WTC11 (cell line): ENCODE measurements around the gene FBXO15. TPM values are rescaled to one million over a fixed set of nuclear protein-coding genes. Genes with fewer than 3 reads are reported as not detected.

ENCODE experiments used
- ATAC-seq: fragments of 200-7000 bp; cut with Tn5 transposase; 2 replicates; pipeline ENCODE4 v1.10.0; 2021; ENCODE audit warnings: mild to moderate bottlenecking, moderate library complexity
- CTCF ChIA-PET: fragments of 300-600 bp; sonication (Branson Sonifier 250); formaldehyde crosslinking; loops from one replicate; lab custom pipeline; 2021; ENCODE audit warnings: antibody characterized with exemption; lab: Charles Lee
- POLR2A ChIA-PET: fragments of 350-600 bp; sonication (Branson Sonifier 250); formaldehyde crosslinking; loops from one replicate; lab custom pipeline; 2021; ENCODE audit warnings: antibody characterized with exemption; lab: Charles Lee
- DNase-seq: peaks from one replicate; pipeline ENCODE4 v3.0.0; 2021; ENCODE audit warnings: low spot score
- H3K27ac Mint-ChIP-seq: 2 replicates; pipeline ENCODE4 v1.8.0; 2021; ENCODE audit warnings: mixed read lengths
- H3K27me3 Mint-ChIP-seq: 2 replicates; pipeline ENCODE4 v1.8.0; 2021; ENCODE audit warnings: low read depth, mild to moderate bottlenecking, moderate library complexity, mixed read lengths
- H3K36me3 Mint-ChIP-seq: 2 replicates; pipeline ENCODE4 v1.8.0; 2021; ENCODE audit warnings: mixed read lengths
- H3K4me1 Mint-ChIP-seq: 2 replicates; pipeline ENCODE4 v1.8.0; 2022; ENCODE audit warnings: mixed read lengths
- H3K4me3 Mint-ChIP-seq: 2 replicates; pipeline ENCODE4 v1.8.0; 2021; ENCODE audit warnings: mild to moderate bottlenecking, moderate library complexity, mixed read lengths
- H3K9me3 Mint-ChIP-seq: 2 replicates; pipeline ENCODE4 v1.8.0; 2021; ENCODE audit warnings: mixed read lengths
- ATF1 ChIP-seq: sonication (generic); formaldehyde crosslinking; IDR thresholded peaks from 2 replicates; pipeline ENCODE4 v1.8.1; 2023; ENCODE audit warnings: mild to moderate bottlenecking, moderate library complexity, missing genetic modification reagents
- E2F5 ChIP-seq: sonication (generic); formaldehyde crosslinking; IDR thresholded peaks from 2 replicates; pipeline ENCODE4 v1.8.1; 2022; ENCODE audit warnings: mild to moderate bottlenecking, moderate library complexity, missing genetic modification reagents
- ELF4 ChIP-seq: sonication (generic); formaldehyde crosslinking; IDR thresholded peaks from 2 replicates; pipeline ENCODE4 v1.8.1; 2022; ENCODE audit warnings: low read depth, mild to moderate bottlenecking, moderate library complexity, missing genetic modification reagents
- MLX ChIP-seq: sonication (generic); formaldehyde crosslinking; IDR thresholded peaks from 2 replicates; pipeline ENCODE4 v1.8.1; 2023; ENCODE audit warnings: mild to moderate bottlenecking, missing genetic modification reagents, moderate library complexity
- MYBL2 ChIP-seq: sonication (generic); formaldehyde crosslinking; IDR thresholded peaks from 2 replicates; pipeline ENCODE4 v1.8.1; 2023; ENCODE audit warnings: mild to moderate bottlenecking, moderate library complexity, missing genetic modification reagents
- NR1H2 ChIP-seq: sonication (generic); formaldehyde crosslinking; IDR thresholded peaks from 2 replicates; pipeline ENCODE4 v1.9.0; 2021; ENCODE audit warnings: mild to moderate bottlenecking, moderate library complexity, missing genetic modification reagents
- OVOL2 ChIP-seq: fragments of 250-450 bp; sonication (Bioruptor Pico); IDR thresholded peaks from 2 replicates; pipeline ENCODE4 v1.9.0; 2021; ENCODE audit warnings: mild to moderate bottlenecking, borderline replicate concordance
- PRRX2 ChIP-seq: fragments of 250-450 bp; sonication (Bioruptor Pico); IDR thresholded peaks from 2 replicates; pipeline ENCODE4 v1.8.0; 2021; ENCODE audit warnings: mild to moderate bottlenecking
- RORB ChIP-seq: fragments of 250-450 bp; sonication (Bioruptor Pico); IDR thresholded peaks from 2 replicates; pipeline ENCODE4 v1.9.0; 2021; ENCODE audit warnings: mild to moderate bottlenecking
- TEAD1 ChIP-seq: sonication (generic); formaldehyde crosslinking; IDR thresholded peaks from 2 replicates; pipeline ENCODE4 v1.8.0; 2022; ENCODE audit warnings: mild to moderate bottlenecking, missing genetic modification reagents
- USF1 ChIP-seq: sonication (generic); formaldehyde crosslinking; IDR thresholded peaks from 2 replicates; pipeline ENCODE4 v1.8.0; 2022; ENCODE audit warnings: mild to moderate bottlenecking, missing genetic modification reagents
- ZBTB21 ChIP-seq: sonication (generic); formaldehyde crosslinking; IDR thresholded peaks from 2 replicates; pipeline ENCODE4 v1.8.1; 2023; ENCODE audit warnings: mild to moderate bottlenecking, missing genetic modification reagents, borderline replicate concordance
- ZNF219 ChIP-seq: sonication (generic); formaldehyde crosslinking; IDR thresholded peaks from 2 replicates; pipeline ENCODE4 v1.8.0; 2023; ENCODE audit warnings: missing genetic modification reagents, mild to moderate bottlenecking, borderline replicate concordance
- ZNF263 ChIP-seq: sonication (generic); formaldehyde crosslinking; IDR thresholded peaks from 2 replicates; pipeline ENCODE4 v1.8.1; 2022; ENCODE audit warnings: low read depth, mild to moderate bottlenecking, moderate library complexity, missing genetic modification reagents
- total RNA-seq: library from RNA; stranded (reverse); gene quantifications from 3 replicates; pipeline ENCODE4 v1.2.3, GENCODE V29; 2021
- TF ChIP-seq, protein P1 (sequence below): sonication (generic); formaldehyde crosslinking; IDR thresholded peaks from 2 replicates; pipeline ENCODE4 v1.8.0; 2022; ENCODE audit warnings: missing genetic modification reagents
- TF ChIP-seq, protein P2 (sequence below): sonication (generic); formaldehyde crosslinking; IDR thresholded peaks from 2 replicates; pipeline ENCODE4 v1.8.1; 2022; ENCODE audit warnings: low read depth, mild to moderate bottlenecking, moderate library complexity, missing genetic modification reagents, borderline replicate concordance

FBXO15 gene
- total RNA-seq, 1 experiment from 2014 or later: 0.96 TPM

DNA sequence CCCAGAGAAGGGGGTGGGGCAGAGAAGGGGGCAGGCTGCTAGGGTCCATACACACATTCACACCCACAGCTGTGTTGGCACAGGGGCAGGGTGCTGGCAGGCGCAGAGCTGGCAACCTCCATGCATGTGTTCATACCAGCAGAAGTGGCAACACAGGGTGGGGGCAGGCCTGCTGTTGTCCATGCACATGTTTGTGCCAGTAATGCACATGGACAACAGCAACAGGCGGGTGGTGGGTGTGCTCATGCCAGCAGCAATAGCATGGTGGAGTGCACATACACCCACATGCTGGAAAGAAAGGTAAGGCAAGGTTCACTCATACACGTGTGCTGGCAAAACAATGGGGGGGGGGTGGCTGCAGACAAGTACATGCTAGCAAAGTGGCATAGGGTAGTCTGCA, 54.7 kb downstream of the FBXO15 start:
- no peak for TF ChIP-seq ZNF263 (CRISPR knock-in tag)
- no peak for TF ChIP-seq PRRX2
- TF ChIP-seq RORB (CRISPR knock-in tag): no peak
- TF ChIP-seq MLX (CRISPR knock-in tag): no peak
- TF ChIP-seq ATF1: no peak
- TF ChIP-seq USF1 (CRISPR knock-in tag): no peak
- no peak for TF ChIP-seq NR1H2 (CRISPR knock-in tag)
- TF ChIP-seq E2F5: no peak
- TF ChIP-seq ZNF219 (CRISPR knock-in tag): no peak
- no peak for TF ChIP-seq ELF4 (CRISPR knock-in tag)
- no peak for TF ChIP-seq MYBL2
- TF ChIP-seq, all 79 proteins: peak for 0
- CTCF ChIA-PET: interaction anchor here (1.2 to 3.6 kb wide), 2 partner anchors 10 to 24 kb away, joined by 3 to 10 read pairs; no protein-coding TSS in a partner anchor
- POLR2A ChIA-PET: interaction anchor here (0.6 kb wide), 1 partner anchor 13 kb away, joined by 4 read pairs; no protein-coding TSS in a partner anchor
- Mint-ChIP-seq H3K27me3 (peaks cover 4% of the 10 kb centered on the region), H3K4me1 (peaks cover 3% of the 10 kb centered on the region; the same call in 1 of the 2 replicates), H3K27ac (no peak overlapping the region), H3K4me3 (no peak overlapping the region), H3K9me3 (peaks cover 20% of the 10 kb centered on the region), H3K36me3 (0 out of 2 replicates have a peak, but pooled peaks cover 3% of the 10 kb centered on the region)
- DNase-seq (no peak), ATAC-seq (no peak)

DNA sequence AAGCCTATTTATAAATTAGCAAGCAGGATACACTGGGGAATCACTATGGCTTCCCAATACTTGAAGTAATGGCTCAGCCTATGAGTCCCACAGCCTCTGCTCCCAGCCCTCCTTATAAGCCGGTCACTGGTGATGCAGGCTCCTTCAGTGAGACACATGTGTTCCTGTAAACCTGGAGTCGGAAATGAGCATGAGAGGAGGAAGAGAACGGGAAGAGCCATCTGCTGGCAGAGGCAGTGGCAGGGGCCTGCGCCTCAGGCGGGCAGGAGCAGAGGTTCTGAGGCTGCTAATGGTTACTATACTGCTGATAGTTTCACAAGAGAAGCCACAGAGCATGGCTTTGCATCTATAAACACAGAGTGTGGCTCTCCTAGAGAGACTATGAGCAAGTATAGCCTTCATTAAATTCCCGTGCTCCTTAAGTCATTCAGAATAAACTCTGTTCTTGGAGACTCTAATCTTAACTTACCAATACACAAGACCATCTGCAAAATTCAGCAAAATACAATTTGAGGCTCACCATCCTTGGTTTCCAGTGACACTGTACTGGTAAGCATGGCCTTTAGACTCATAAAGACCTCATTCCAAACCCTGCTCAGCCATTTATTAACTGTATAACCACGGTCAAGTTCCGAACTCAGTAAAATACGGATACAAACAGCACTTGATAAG, 63.3 kb downstream of the FBXO15 start:
- H3K27me3 Mint-ChIP-seq: no peaks in the 10 kb centered on the region
- H3K27ac Mint-ChIP-seq: no peak overlapping the region
- no peak for DNase-seq
- POLR2A ChIA-PET: no interaction called here
- CTCF ChIA-PET: interaction anchor here (2.4 to 2.7 kb wide), 2 partner anchors 31 to 61 kb away, joined by 7 to 52 read pairs; no protein-coding TSS in a partner anchor
- no peaks in the 10 kb centered on the region for H3K36me3 Mint-ChIP-seq
- no peak for TF ChIP-seq OVOL2 (CRISPR knock-in tag)
- no peak for TF ChIP-seq TEAD1 (CRISPR knock-in tag)
- no peak for TF ChIP-seq ZBTB21
- TF ChIP-seq, protein P1, sequence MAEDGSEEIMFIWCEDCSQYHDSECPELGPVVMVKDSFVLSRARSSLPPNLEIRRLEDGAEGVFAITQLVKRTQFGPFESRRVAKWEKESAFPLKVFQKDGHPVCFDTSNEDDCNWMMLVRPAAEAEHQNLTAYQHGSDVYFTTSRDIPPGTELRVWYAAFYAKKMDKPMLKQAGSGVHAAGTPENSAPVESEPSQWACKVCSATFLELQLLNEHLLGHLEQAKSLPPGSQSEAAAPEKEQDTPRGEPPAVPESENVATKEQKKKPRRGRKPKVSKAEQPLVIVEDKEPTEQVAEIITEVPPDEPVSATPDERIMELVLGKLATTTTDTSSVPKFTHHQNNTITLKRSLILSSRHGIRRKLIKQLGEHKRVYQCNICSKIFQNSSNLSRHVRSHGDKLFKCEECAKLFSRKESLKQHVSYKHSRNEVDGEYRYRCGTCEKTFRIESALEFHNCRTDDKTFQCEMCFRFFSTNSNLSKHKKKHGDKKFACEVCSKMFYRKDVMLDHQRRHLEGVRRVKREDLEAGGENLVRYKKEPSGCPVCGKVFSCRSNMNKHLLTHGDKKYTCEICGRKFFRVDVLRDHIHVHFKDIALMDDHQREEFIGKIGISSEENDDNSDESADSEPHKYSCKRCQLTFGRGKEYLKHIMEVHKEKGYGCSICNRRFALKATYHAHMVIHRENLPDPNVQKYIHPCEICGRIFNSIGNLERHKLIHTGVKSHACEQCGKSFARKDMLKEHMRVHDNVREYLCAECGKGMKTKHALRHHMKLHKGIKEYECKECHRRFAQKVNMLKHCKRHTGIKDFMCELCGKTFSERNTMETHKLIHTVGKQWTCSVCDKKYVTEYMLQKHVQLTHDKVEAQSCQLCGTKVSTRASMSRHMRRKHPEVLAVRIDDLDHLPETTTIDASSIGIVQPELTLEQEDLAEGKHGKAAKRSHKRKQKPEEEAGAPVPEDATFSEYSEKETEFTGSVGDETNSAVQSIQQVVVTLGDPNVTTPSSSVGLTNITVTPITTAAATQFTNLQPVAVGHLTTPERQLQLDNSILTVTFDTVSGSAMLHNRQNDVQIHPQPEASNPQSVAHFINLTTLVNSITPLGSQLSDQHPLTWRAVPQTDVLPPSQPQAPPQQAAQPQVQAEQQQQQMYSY (CRISPR knock-in tag): no peak
- TF ChIP-seq, protein P2, sequence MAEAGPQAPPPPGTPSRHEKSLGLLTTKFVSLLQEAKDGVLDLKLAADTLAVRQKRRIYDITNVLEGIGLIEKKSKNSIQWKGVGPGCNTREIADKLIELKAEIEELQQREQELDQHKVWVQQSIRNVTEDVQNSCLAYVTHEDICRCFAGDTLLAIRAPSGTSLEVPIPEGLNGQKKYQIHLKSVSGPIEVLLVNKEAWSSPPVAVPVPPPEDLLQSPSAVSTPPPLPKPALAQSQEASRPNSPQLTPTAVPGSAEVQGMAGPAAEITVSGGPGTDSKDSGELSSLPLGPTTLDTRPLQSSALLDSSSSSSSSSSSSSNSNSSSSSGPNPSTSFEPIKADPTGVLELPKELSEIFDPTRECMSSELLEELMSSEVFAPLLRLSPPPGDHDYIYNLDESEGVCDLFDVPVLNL (CRISPR knock-in tag): no peak
- ATAC-seq: peak; percentile 11; the same call in 1 of the 2 replicates
- H3K4me3 Mint-ChIP-seq: no peak overlapping the region
- H3K4me1 Mint-ChIP-seq: peaks cover 3% of the 10 kb centered on the region
- peaks cover 10% of the 10 kb centered on the region for H3K9me3 Mint-ChIP-seq
